K562 (cell line): ENCODE data around the gene MED16. TPM values are rescaled to one million over a fixed set of nuclear protein-coding genes. Genes with fewer than 3 reads are reported as not detected.

Experiments
- BCLAF1 ChIP-seq, 2 experiments: fragments of 450-650 bp in 1 of 2; IDR thresholded peaks; 2 replicates each; pipeline ENCODE4 v1.6.1; 2011 to 2017; ENCODE audit warnings: low read depth in 2 of 2, antibody characterized with exemption in 1 of 2, borderline replicate concordance in 1 of 2, low read length in 1 of 2, mild to moderate bottlenecking in 1 of 2, mixed read lengths in 1 of 2; ENCODE audit not compliant: control insufficient read depth in 1 of 2
- BCOR ChIP-seq: fragments of 450-650 bp; IDR thresholded peaks from 2 replicates; pipeline ENCODE4 v1.6.1; 2016
- HMGXB4 ChIP-seq: sonication (generic); formaldehyde crosslinking; IDR thresholded peaks from 2 replicates; pipeline ENCODE4 v1.8.1; 2023; ENCODE audit warnings: mild to moderate bottlenecking, missing genetic modification reagents
- STAT6 ChIP-seq: sonication (generic); formaldehyde crosslinking; IDR thresholded peaks from 2 replicates; pipeline ENCODE4 v1.8.1; 2023; ENCODE audit warnings: mild to moderate bottlenecking, missing genetic modification reagents
- THAP12 ChIP-seq: fragments of 250-450 bp; sonication (Bioruptor Pico); IDR thresholded peaks from 2 replicates; pipeline ENCODE4 v1.9.0; 2021; ENCODE audit warnings: mild to moderate bottlenecking, inconsistent platforms
- THRB ChIP-seq: fragments of 450-650 bp; formaldehyde crosslinking; conservative IDR thresholded peaks from 2 replicates; pipeline ENCODE4 v1.4.0; 2022; ENCODE audit warnings: mild to moderate bottlenecking, missing genetic modification characterization
- ZHX1 ChIP-seq: fragments of 150-350 bp; conservative IDR thresholded peaks from 2 replicates; pipeline ENCODE4 v1.6.1; 2014; ENCODE audit warnings: low read length
- ZNF140 ChIP-seq: fragments of 250-450 bp; sonication (Bioruptor Pico); IDR thresholded peaks from 2 replicates; pipeline ENCODE4 v1.8.0; 2021; ENCODE audit warnings: moderate library complexity, mild to moderate bottlenecking, inconsistent platforms
- polyA plus RNA-seq, 8 experiments: library from polyadenylated mRNA; depleted of rRNA in 4 of 8; stranded (reverse) in 5 of 8; unstranded in 3 of 8; fragments of >200 nt; fragmentation: Nextera tagmentation in 2 of 8; fragmentation: Illumina TruSeq in 1 of 8; extraction: Ambion mirVana in 2 of 8; extraction: Trizol in 1 of 8; gene quantifications; 2 replicates each; pipeline versions ENCODE4 v1.2.1 to v1.2.3, GENCODE V29; 2011 to 2014; ENCODE audit warnings: inconsistent platforms in 1 of 8, missing spikeins in 1 of 8
- total RNA-seq, 7 experiments: library from RNA; depleted of rRNA in 6 of 7; stranded (reverse); fragments of >200 nt in 6 of 7; fragmentation: Illumina TruSeq in 2 of 7; extraction: Trizol in 2 of 7; gene quantifications; 2 replicates each; pipeline versions ENCODE4 v1.2.1 to v1.2.3, GENCODE V29; 2011 to 2021; ENCODE audit warnings: low replicate concordance in 1 of 7

MED16 gene
- total and polyA plus RNA-seq, 9 of the 15 experiments (the other 6 are each of a cell fraction or from before 2014, with no cell fraction given), result 0.89 to 59.9 (median 8.6) TPM

- TF ChIP-seq BCLAF1 (IDR thresholded peaks at IDR 0.05; ENCODE audit: borderline replicate concordance in 1 of 2, control insufficient read depth in 1 of 2, low read depth in 2 of 2, low read length in 1 of 2) (no peak), ZNF140 (CRISPR knock-in tag) (no peak), STAT6 (CRISPR knock-in tag) (no peak), HMGXB4 (CRISPR knock-in tag) (no peak), THAP12 (CRISPR knock-in tag) (0 out of 2 replicates have a peak, but pooled peaks have one; percentile 28), ZHX1 (no peak), THRB (CRISPR knock-in tag) (no peak), BCOR (no peak)
These were observed 25.0 kb downstream of the MED16 start (continued) for GRCh38 chr19:867855-868457.
